A375 (cell line): Measurements from ENCODE around the gene RPS15. TPM values are rescaled to one million over a fixed set of nuclear protein-coding genes. Genes with fewer than 3 reads are reported as not detected.

Experiments used
- total RNA-seq: library from RNA; depleted of rRNA; stranded (reverse); fragments of >200 nt; shearing (Covaris generic); gene quantifications from 2 replicates; pipeline ENCODE4 v1.2.3, GENCODE V29; 2014; rRNA removed

Gene RPS15
- 1,695 and 1,967 TPM in 2 replicates for total RNA-seq

DNA sequence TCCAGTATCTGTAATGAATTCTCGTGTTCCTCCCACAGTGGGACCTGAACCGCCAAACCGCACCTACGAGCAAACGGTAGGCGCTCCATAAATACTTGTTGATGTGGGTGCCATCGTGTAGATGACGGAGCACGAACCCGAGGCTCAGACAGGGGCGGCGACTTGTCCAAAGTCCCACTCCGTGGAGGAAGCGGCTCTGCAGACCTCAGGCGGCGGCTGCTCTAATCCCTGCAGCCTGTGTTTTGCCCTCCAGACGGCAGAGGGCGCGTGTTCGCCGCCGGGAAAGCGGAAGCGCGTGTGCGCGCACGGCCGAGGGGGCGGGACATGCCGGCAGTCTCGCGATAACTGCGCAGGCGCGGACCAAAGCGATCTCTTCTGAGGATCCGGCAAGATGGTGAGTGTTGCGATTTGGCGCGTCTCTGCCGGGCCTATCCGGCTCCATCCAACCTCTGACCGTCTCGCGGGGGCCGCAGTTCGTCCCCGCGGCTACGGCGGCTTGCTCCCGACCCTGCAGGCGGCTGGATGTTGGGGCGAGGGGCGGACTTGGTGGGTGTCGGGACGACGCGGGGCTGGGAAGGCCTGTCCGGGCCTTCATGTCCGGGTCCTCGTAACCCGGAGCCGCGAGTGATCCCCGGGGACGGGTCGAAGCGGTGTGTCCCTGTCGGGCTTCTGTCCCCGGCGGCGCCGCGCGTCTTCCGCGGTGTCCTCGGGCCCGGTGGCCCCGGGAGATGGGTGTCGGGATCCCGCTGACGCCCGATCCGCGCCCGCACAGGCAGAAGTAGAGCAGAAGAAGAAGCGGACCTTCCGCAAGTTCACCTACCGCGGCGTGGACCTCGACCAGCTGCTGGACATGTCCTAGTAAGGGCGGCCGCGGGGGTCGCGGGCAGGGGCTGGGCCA lies at the start of gene RPS15:
TSS of gene RPS15 (plus strand) at position 362 of the 898 bp plus-strand sequence. CDS start at position 392, 30 bp downstream.

DNA sequence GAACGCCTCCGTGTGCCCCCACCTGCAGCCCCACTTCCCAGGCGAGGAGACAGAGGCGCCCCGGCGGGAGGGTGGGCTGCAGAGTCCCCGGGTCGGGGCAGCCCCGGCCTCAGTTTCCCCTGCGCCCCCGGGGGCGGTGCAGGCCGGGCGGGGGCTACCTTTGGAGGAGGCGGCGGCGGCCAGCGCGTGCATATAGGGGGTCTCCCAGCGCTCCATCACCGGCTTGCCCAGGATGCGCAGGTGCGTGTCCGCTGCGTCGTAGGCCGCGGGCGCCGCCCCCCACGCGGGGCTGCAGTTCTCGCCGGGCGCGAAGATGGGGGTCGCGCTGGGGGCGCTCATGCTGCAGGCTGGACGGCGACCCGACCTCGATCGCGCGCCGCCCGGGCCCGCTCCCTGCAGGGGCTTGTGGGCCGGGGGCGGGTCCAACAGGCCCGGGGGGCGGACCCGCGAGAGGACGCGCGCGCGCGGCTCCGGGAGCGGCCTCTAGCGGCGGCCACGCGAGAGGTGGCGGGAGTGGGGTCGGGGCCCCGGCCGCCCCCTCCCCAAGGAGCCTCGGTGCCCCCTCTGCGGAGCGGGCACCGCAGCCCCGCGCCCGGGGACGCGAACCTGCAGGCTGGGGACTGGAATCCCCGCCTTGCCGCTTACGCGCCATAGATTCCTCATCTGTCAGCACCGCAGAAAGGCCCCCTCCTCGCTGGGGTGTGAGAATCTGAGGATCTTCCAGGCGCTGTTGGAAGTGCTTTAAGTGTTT lies 36.9 kb upstream of the RPS15 start, which contains the start of gene GAMT:
TSS of gene GAMT (minus strand) at position 405 of the 751 bp plus-strand sequence. CDS start at position 339, 66 bp downstream.

DNA sequence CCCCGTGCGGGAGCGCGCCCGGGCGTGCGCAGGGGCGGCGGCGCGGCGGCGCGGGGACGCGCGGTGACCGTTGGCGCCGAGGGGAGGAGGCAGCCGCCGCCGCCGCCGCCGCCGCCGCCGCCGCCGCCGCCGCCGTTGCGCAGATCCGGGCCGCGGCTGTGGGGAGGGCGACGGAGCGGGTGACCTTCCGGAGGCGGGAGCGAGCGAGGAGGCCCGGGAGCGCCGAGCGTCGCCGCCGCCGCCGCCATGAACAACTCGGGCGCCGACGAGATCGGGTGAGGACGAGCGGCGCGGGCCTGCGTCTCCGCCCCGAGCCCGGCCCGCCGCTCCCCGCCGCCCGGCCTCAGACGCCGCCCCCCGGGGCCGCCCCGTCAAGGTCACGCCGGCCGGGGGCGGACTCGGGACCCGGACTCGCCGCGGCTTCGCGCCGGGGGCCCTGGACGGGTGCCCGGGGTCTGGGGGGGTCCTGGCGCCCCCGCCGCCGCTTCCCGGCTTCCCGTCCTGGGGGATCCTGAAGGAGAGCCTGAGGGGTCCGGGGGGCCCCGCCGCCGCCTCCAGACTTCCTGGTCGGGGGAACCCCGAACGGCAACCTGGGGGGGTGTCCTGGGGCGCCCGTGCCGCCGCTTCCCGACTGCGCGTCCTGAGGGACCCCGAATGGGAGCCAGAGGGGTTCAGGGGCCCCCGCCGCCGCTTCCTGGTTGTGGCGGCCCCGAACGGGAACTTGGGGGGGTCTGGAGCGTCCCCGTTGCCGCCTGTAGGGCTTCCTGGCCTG lies 30.5 kb upstream of the RPS15 start, which contains the start of gene DAZAP1:
TSS of gene DAZAP1 (plus strand) at position 59 of the 772 bp plus-strand sequence. CDS start at position 247, 188 bp downstream.

DNA sequence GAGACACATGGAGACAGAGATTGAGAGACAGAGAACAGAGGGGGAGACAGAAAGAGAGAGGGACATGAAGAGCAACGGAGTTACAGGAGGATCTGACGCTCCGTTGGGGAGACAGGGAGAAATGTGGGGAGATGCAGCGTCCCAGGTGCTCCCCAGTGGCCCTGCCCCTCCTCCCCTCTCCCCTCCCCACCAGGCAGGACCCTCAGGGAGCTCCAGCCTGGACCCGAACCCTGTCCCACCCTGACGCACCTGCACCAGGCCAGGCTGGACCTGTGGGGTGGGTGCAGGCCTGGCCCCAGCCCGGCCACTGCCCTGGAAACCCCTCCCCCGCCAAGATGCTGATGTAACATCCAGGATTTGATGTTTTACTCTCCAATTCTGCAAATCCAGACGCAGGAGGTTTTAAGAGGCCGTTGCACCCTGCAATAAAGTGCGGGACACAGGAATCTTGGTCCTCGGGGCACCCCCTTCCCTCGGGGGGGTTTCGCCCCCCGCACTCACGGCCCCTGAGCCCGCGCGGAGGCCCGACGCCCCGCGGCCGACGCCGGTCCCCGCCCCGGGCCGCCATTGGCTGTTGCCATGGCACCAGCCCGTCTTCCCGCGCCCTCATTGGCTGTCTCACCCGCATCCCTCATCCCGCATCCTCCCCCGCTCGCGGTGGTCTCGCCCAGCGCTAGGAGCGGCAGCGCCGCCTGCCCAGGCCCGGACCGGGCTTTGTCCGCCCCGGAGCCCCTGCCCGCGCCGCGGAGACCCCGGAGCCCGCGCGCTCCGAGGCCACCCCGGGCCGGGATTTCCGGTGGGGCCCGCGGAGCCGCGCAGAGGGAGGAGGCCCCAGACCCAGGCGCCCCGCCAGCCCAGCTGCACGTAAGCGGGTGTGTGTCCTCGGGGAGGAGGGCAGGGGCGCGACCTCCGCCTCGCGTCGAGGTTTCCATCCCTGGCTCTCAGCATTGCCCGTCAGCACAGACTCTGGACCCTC lies 11.6 kb downstream of the RPS15 start, which contains the start of gene APC2:
TSS of gene APC2 (plus strand) at position 655 of the 976 bp plus-strand sequence. CDS start 2,881 bp downstream, outside the sequence.

DNA sequence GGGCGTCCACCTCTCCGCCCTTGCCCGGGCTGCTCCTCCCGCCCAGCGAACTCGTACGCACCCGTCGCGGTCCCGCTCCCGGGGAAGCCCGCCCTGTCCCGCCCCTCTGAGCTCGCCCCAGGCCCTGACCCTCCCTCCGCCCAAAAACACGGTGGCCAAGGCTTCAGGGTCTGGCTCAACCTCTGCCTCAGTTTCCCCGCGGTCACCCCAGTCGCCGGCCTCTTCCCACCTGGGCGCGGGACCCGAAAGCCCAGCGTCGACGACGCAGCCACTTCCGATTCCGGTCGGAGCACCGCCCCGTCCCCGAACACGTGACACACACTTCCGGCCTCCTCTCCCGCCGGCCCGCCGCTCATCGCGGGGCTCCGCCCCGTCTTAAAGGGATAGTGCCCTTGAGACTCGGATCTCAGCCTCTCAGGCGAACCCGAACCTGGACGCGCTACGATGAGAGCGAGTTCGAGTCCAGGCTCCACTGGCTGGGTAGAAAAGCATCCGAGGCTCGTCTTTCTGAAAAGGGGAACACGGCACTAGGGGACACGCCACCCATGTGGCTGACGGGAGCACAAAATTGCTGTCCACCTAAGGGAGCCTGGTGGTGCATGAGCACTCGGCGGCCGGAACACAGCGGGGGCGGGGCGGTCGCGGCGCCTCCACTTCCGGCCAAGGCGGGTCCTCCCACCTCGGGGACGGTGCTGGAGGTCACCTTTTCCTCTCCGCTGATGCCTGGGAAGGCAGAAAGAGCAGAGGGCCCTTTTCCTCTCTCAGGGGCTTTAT lies 40.9 kb downstream of the RPS15 start, which contains the start of gene C19orf25:
TSS of gene C19orf25 (minus strand) at position 282 of the 774 bp plus-strand sequence. CDS start 312 bp downstream, outside the sequence.

Other genes starting within 250 kb of the RPS15 start
- gene STK11, start 232.6 kb upstream of the RPS15 start, total RNA-seq, result 43.7 and 46.0 TPM in 2 replicates
- gene CBARP, start 200.4 kb upstream of the RPS15 start, total RNA-seq, result 2.1 and 3.9 TPM in 2 replicates
- gene ATP5F1D, start 196.6 kb upstream of the RPS15 start, total RNA-seq, result 58.3 and 78.6 TPM in 2 replicates
- 11.2 and 13.6 TPM in 2 replicates for gene MIDN, start 189.8 kb upstream of the RPS15 start, total RNA-seq
- gene CIRBP, start 169.1 kb upstream of the RPS15 start, total RNA-seq, result 180 and 209 TPM in 2 replicates
- 50.3 and 76.0 TPM in 2 replicates for gene FAM174C, start 162.9 kb upstream of the RPS15 start, total RNA-seq
- not detected in 2 replicates for gene EFNA2, start 152.5 kb upstream of the RPS15 start, total RNA-seq
- 80.9 and 92.5 TPM in 2 replicates for gene NDUFS7, start 54.5 kb upstream of the RPS15 start, total RNA-seq
- 47.7 and 51.0 TPM in 2 replicates for gene GAMT, start 36.9 kb upstream of the RPS15 start, total RNA-seq
- gene DAZAP1, start 30.8 kb upstream of the RPS15 start, total RNA-seq, result 154 and 161 TPM in 2 replicates
- 0.45 and 1.1 TPM in 2 replicates for gene APC2, start 11.7 kb downstream of the RPS15 start, total RNA-seq
- gene C19orf25, start 40.8 kb downstream of the RPS15 start, total RNA-seq, result 31.7 and 31.9 TPM in 2 replicates
- 0.98 and 1.6 TPM in 2 replicates for gene PCSK4, start 52.0 kb downstream of the RPS15 start, total RNA-seq
- 3.8 and 4.6 TPM in 2 replicates for gene REEP6, start 52.8 kb downstream of the RPS15 start, total RNA-seq
- 2.3 and 3.8 TPM in 2 replicates for gene ADAMTSL5, start 74.6 kb downstream of the RPS15 start, total RNA-seq
- not detected in 2 replicates for gene PLK5, start 85.7 kb downstream of the RPS15 start, total RNA-seq
- 19.7 and 20.0 TPM in 2 replicates for gene MEX3D, start 129.9 kb downstream of the RPS15 start, total RNA-seq
- 122 and 131 TPM in 2 replicates for gene MBD3, start 154.5 kb downstream of the RPS15 start, total RNA-seq
- 119 and 125 TPM in 2 replicates for gene UQCR11, start 167.1 kb downstream of the RPS15 start, total RNA-seq
- gene TCF3, start 214.2 kb downstream of the RPS15 start, total RNA-seq, result 52.3 and 56.0 TPM in 2 replicates